HepG2 (cell line): ENCODE results near the gene GALNT10. TPM values are rescaled to one million over a fixed set of nuclear protein-coding genes. Genes with fewer than 3 reads are reported as not detected.
A peak's percentile ranks its signal among the peaks of the same experiment; 100 is the strongest.

Source experiments
- BRCA1 ChIP-seq: sonication (generic); formaldehyde crosslinking; IDR thresholded peaks from 2 replicates; pipeline ENCODE4 v1.4.0; 2020; ENCODE audit warnings: missing genetic modification reagents
- DNMT3B ChIP-seq: conservative IDR thresholded peaks from 2 replicates; pipeline ENCODE4 v1.6.1; 2016; ENCODE audit warnings: missing biosample characterization, control low read depth
- KLF15 ChIP-seq: sonication (generic); formaldehyde crosslinking; IDR thresholded peaks from 2 replicates; pipeline ENCODE4 v1.8.1; 2023; ENCODE audit warnings: borderline replicate concordance, mild to moderate bottlenecking, inconsistent platforms, missing genetic modification reagents, mixed read lengths
- LCORL ChIP-seq, 2 experiments: fragments of 450-650 bp in 1 of 2; sonication (generic) in 1 of 2; formaldehyde crosslinking in 1 of 2; IDR thresholded peaks; 2 replicates each; pipeline versions ENCODE4 v1.5.0 to v1.6.1; 2017 to 2020; ENCODE audit warnings: antibody characterized with exemption in 1 of 2, missing genetic modification reagents in 1 of 2
- MIXL1 ChIP-seq: IDR thresholded peaks from 2 replicates; pipeline ENCODE4 v1.6.1; 2016
- NR3C1 ChIP-seq: sonication (generic); formaldehyde crosslinking; IDR thresholded peaks from 2 replicates; pipeline ENCODE4 v1.4.0; 2020; ENCODE audit warnings: missing genetic modification reagents
- SKI ChIP-seq: fragments of 450-650 bp; IDR thresholded peaks from one replicate; pipeline ENCODE4 v1.6.1; 2018; ENCODE audit warnings: mild to moderate bottlenecking; ENCODE audit not compliant: partially characterized antibody
- STAG1 ChIP-seq: sonication (generic); formaldehyde crosslinking; IDR thresholded peaks from 2 replicates; pipeline ENCODE4 v1.4.0; 2020; ENCODE audit warnings: missing genetic modification reagents
- ZBTB10 ChIP-seq: sonication (generic); formaldehyde crosslinking; IDR thresholded peaks from 2 replicates; pipeline ENCODE4 v1.4.0; 2020; ENCODE audit warnings: missing genetic modification reagents, borderline replicate concordance
- ZNF234 ChIP-seq: sonication (generic); formaldehyde crosslinking; conservative IDR thresholded peaks from 2 replicates; pipeline ENCODE4 v1.5.1; 2020; ENCODE audit warnings: mild to moderate bottlenecking, missing genetic modification reagents
- ZNF34 ChIP-seq: sonication (generic); formaldehyde crosslinking; IDR thresholded peaks from 2 replicates; pipeline ENCODE4 v1.4.0; 2020; ENCODE audit warnings: mild to moderate bottlenecking, missing genetic modification reagents, borderline replicate concordance
- ZNF629 ChIP-seq: sonication (generic); formaldehyde crosslinking; conservative IDR thresholded peaks from 2 replicates; pipeline ENCODE4 v1.5.0; 2020; ENCODE audit warnings: missing genetic modification reagents
- ZNF704 ChIP-seq: sonication (generic); formaldehyde crosslinking; IDR thresholded peaks from 2 replicates; pipeline ENCODE4 v1.8.1; 2023; ENCODE audit warnings: mild to moderate bottlenecking, inconsistent platforms, moderate library complexity, missing genetic modification reagents, borderline replicate concordance
- ZNF746 ChIP-seq: sonication (generic); formaldehyde crosslinking; IDR thresholded peaks from 2 replicates; pipeline ENCODE4 v1.8.0; 2022; ENCODE audit warnings: mild to moderate bottlenecking, missing genetic modification reagents
- polyA plus RNA-seq, 8 experiments: library from polyadenylated mRNA; depleted of rRNA in 3 of 8; stranded (reverse) in 7 of 8; unstranded in 1 of 8; fragments of >200 nt; fragmentation: Illumina TruSeq in 4 of 8; extraction: Trizol in 4 of 8; gene quantifications; 2 replicates each; pipeline versions ENCODE4 v1.2.1 to v1.2.3, GENCODE V29; 2011 to 2016; ENCODE audit warnings: low read depth in 4 of 8, missing spikeins in 1 of 8, mixed read lengths in 1 of 8; ENCODE audit not compliant: insufficient read depth in 1 of 8
- total RNA-seq, 5 experiments: library from RNA; depleted of rRNA; stranded (reverse); fragments of >200 nt; fragmentation: Illumina TruSeq; extraction: Trizol; gene quantifications; 2 replicates each; pipeline ENCODE4 v1.2.3, GENCODE V29; 2016; ENCODE audit warnings: low read depth in 1 of 5
- TF ChIP-seq, protein P1 (sequence below): sonication (generic); formaldehyde crosslinking; IDR thresholded peaks from 2 replicates; pipeline ENCODE4 v1.4.0; 2020; ENCODE audit warnings: missing genetic modification reagents, mild to moderate bottlenecking, borderline replicate concordance
- TF ChIP-seq, protein P2 (sequence below): sonication (generic); formaldehyde crosslinking; IDR thresholded peaks from 2 replicates; pipeline ENCODE4 v1.9.0; 2021; ENCODE audit warnings: missing genetic modification reagents, borderline replicate concordance
- TF ChIP-seq, protein P3 (sequence below): sonication (generic); formaldehyde crosslinking; IDR thresholded peaks from 2 replicates; pipeline ENCODE4 v1.8.1; 2023; ENCODE audit warnings: mild to moderate bottlenecking, missing genetic modification reagents, borderline replicate concordance

The GALNT10 gene
- total and polyA plus RNA-seq, 2 of the 13 experiments (the other 11 are each of a cell fraction or from before 2014, with no cell fraction given) = 8.1 to 11.2 TPM

- TF ChIP-seq ZBTB10 (no peak; the same call in 1 of the 2 replicates), MIXL1 (CRISPR knock-in tag) (0 out of 2 replicates have a peak, but pooled peaks have one; percentile 30), DNMT3B (0 out of 2 replicates have a peak, but pooled peaks have one; percentile 35), ZNF34 (CRISPR knock-in tag) (no peak), ZNF234 (CRISPR knock-in tag) (no peak), BRCA1 (CRISPR knock-in tag) (no peak; the same call in 1 of the 2 replicates), STAG1 (CRISPR knock-in tag) (no peak), ZNF746 (CRISPR knock-in tag) (no peak), ZNF704 (CRISPR knock-in tag) (peak; percentile 44; the same call in 1 of the 2 replicates), KLF15 (CRISPR knock-in tag) (no peak), NR3C1 (no peak), ZNF629 (no peak), LCORL (IDR thresholded peaks at IDR 0.05) (no peak), LCORL (CRISPR knock-in tag; IDR thresholded peaks at IDR 0.05) (no peak), SKI (peak; percentile 35)
- TF ChIP-seq, protein P1, sequence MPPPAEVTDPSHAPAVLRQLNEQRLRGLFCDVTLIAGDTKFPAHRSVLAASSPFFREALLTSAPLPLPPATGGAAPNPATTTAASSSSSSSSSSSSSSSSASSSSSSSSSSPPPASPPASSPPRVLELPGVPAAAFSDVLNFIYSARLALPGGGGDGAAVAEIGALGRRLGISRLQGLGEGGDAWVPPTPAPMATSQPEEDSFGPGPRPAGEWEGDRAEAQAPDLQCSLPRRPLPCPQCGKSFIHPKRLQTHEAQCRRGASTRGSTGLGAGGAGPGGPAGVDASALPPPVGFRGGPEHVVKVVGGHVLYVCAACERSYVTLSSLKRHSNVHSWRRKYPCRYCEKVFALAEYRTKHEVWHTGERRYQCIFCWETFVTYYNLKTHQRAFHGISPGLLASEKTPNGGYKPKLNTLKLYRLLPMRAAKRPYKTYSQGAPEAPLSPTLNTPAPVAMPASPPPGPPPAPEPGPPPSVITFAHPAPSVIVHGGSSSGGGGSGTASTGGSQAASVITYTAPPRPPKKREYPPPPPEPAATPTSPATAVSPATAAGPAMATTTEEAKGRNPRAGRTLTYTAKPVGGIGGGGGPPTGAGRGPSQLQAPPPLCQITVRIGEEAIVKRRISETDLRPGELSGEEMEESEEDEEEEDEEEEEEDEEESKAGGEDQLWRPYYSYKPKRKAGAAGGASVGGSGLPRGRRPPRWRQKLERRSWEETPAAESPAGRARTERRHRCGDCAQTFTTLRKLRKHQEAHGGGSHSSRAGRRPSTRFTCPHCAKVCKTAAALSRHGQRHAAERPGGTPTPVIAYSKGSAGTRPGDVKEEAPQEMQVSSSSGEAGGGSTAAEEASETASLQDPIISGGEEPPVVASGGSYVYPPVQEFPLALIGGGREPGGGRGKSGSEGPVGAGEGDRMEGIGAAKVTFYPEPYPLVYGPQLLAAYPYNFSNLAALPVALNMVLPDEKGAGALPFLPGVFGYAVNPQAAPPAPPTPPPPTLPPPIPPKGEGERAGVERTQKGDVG (CRISPR knock-in tag) = no peak
- TF ChIP-seq, protein P2, sequence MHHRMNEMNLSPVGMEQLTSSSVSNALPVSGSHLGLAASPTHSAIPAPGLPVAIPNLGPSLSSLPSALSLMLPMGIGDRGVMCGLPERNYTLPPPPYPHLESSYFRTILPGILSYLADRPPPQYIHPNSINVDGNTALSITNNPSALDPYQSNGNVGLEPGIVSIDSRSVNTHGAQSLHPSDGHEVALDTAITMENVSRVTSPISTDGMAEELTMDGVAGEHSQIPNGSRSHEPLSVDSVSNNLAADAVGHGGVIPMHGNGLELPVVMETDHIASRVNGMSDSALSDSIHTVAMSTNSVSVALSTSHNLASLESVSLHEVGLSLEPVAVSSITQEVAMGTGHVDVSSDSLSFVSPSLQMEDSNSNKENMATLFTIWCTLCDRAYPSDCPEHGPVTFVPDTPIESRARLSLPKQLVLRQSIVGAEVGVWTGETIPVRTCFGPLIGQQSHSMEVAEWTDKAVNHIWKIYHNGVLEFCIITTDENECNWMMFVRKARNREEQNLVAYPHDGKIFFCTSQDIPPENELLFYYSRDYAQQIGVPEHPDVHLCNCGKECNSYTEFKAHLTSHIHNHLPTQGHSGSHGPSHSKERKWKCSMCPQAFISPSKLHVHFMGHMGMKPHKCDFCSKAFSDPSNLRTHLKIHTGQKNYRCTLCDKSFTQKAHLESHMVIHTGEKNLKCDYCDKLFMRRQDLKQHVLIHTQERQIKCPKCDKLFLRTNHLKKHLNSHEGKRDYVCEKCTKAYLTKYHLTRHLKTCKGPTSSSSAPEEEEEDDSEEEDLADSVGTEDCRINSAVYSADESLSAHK (CRISPR knock-in tag) = no peak
- TF ChIP-seq, protein P3, sequence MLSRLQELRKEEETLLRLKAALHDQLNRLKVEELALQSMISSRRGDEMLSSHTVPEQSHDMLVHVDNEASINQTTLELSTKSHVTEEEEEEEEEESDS = peak; percentile 5; the same call in 1 of the 2 replicates
Observed at GRCh38 chr5:154445422-154446194, 255.1 kb downstream of the GALNT10 start, which contains the start of gene SAP30L (continued).
